ENCODE measurements around the gene OXSR1. TPM values are rescaled to one million over a fixed set of nuclear protein-coding genes. Genes with fewer than 3 reads are reported as not detected.

The OXSR1 gene
- total RNA-seq, 1 experiment from 2014 or later, result 33.2 TPM

DNA sequence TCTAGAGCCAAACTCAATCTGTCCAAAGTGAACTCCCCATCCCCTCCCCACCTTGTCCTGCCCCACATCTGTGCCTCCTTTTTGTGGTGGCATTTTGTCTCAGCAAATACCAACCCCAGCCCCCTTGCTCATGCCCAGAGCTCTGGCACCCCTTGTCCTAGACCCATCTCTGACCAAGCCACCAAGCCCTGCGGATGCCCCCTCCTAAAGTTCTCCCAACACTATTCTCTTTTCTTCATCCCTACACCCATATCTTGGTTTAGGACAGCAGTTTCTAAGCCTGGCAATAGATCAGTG, 46.1 kb upstream of the OXSR1 start:
- POLR2A ChIA-PET, result interaction anchor here (0.7 kb wide), 1 partner anchor 9 kb away, joined by 6 read pairs; no protein-coding TSS in a partner anchor
- no peak for ATAC-seq
- Histone ChIP-seq H3K4me1 (ENCODE audit: control insufficient read depth, insufficient read depth, low read length) (no peaks in the 10 kb centered on the region), H3K4me3 (ENCODE audit: low read depth in 2 of 2, low read length in 2 of 2) (no peak overlapping the region), H3K9me3 (ENCODE audit: control insufficient read depth, insufficient read depth, low read depth, low read length) (no peaks in the 10 kb centered on the region), H3K36me3 (ENCODE audit: control insufficient read depth, insufficient read depth, low read length) (no peaks in the 10 kb centered on the region; the same call in none of the 2 replicates), H3K27me3 (ENCODE audit: control insufficient read depth, insufficient read depth, low read length) (no peaks in the 10 kb centered on the region), H3K27ac (ENCODE audit: low read length) (no peak overlapping the region)
- intact Hi-C loops (cut with micrococcal nuclease; ENCODE audit: unreplicated experiment) (no loop called here), in situ Hi-C loops (cut with HindIII; ENCODE audit: low pct_unique_long_range_greater_than_20kb, low sequenced_read_pairs) (no loop called here)
- CTCF ChIA-PET, result interaction anchor here (0.7 kb wide), 1 partner anchor 11 kb away, joined by 3 read pairs; no protein-coding TSS in a partner anchor
- no TSS peak for BruUV-seq (replicated peaks)
- TF ChIP-seq, protein P1, sequence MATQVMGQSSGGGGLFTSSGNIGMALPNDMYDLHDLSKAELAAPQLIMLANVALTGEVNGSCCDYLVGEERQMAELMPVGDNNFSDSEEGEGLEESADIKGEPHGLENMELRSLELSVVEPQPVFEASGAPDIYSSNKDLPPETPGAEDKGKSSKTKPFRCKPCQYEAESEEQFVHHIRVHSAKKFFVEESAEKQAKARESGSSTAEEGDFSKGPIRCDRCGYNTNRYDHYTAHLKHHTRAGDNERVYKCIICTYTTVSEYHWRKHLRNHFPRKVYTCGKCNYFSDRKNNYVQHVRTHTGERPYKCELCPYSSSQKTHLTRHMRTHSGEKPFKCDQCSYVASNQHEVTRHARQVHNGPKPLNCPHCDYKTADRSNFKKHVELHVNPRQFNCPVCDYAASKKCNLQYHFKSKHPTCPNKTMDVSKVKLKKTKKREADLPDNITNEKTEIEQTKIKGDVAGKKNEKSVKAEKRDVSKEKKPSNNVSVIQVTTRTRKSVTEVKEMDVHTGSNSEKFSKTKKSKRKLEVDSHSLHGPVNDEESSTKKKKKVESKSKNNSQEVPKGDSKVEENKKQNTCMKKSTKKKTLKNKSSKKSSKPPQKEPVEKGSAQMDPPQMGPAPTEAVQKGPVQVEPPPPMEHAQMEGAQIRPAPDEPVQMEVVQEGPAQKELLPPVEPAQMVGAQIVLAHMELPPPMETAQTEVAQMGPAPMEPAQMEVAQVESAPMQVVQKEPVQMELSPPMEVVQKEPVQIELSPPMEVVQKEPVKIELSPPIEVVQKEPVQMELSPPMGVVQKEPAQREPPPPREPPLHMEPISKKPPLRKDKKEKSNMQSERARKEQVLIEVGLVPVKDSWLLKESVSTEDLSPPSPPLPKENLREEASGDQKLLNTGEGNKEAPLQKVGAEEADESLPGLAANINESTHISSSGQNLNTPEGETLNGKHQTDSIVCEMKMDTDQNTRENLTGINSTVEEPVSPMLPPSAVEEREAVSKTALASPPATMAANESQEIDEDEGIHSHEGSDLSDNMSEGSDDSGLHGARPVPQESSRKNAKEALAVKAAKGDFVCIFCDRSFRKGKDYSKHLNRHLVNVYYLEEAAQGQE (IDR thresholded peaks at IDR 0.05; ENCODE audit: insufficient read depth in 1 of 2, low read depth in 2 of 2, low read length in 1 of 2), result no peak
- TF ChIP-seq TCF7L2 (IDR thresholded peaks at IDR 0.05; ENCODE audit: low read depth, low read length) (no peak), SIN3A (IDR thresholded peaks at IDR 0.05; ENCODE audit: borderline replicate concordance, insufficient read depth, low read depth, low read length) (no peak)
- no peak for DNase-seq (ENCODE audit: low read depth, low spot score)

DNA sequence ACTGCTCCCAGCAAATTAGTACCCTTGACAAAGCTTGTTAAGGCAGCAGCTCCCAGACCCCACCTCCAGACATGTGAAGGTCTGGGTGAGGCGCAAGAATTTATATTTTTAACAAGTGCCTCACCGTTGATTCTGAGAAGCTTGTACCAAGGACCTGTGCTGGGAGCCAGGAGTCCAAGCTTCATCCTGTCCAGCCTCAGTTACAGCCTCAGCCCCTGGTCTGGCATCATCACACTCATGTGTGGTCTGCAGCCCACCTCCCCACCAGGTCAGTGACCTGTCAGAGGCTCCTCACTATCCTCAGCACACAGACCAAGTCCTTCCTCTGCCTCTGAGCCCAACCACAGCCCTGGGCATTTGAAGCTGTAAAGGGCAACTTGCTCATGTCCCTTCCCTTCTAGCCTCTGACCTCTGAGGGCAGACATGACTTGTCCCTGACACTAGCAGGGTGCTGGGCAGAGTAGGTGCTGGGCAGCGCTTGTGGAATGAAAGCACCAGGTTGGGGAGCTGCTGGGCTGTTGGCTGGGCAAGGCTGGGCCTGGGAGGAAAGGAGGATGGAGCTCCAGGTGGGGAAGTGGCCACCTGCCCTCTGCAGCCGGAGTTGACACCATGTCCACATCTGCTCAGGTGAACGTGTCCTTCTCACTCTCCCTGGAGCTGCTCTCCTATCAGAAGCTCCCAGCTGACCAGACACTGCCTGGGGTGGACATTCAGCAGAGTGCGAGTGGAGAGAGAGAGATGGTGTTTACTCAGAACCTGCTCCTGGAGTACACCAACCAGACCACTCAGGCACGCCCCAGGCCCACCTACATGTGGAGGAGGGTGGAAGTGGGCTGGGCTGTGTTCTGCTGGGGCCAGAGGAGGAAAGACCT, 45.3 kb upstream of the OXSR1 start:
- H3K4me1 ChIP-seq (ENCODE audit: control insufficient read depth, insufficient read depth, low read length), result no peaks in the 10 kb centered on the region
- DNase-seq (ENCODE audit: low read depth, low spot score), result no peak
- intact Hi-C loops (cut with micrococcal nuclease; ENCODE audit: unreplicated experiment), result no loop called here
- no peaks in the 10 kb centered on the region for H3K27me3 ChIP-seq (ENCODE audit: control insufficient read depth, insufficient read depth, low read length)
- H3K9me3 ChIP-seq (ENCODE audit: control insufficient read depth, insufficient read depth, low read depth, low read length), result no peaks in the 10 kb centered on the region
- H3K4me3 ChIP-seq (ENCODE audit: low read depth in 2 of 2, low read length in 2 of 2), result no peak overlapping the region
- H3K36me3 ChIP-seq (ENCODE audit: control insufficient read depth, insufficient read depth, low read length), result no peaks in the 10 kb centered on the region; the same call in none of the 2 replicates
- POLR2A ChIA-PET, result interaction anchor here (0.7 kb wide), 1 partner anchor 8 kb away, joined by 6 read pairs; no protein-coding TSS in a partner anchor
- TF ChIP-seq SIN3A (IDR thresholded peaks at IDR 0.05; ENCODE audit: borderline replicate concordance, insufficient read depth, low read depth, low read length) (no peak), TCF7L2 (IDR thresholded peaks at IDR 0.05; ENCODE audit: low read depth, low read length) (no peak), POLR2AphosphoS5 (IDR thresholded peaks at IDR 0.05; ENCODE audit: low read depth, low read length) (no peak)
- TF ChIP-seq, protein P1 (IDR thresholded peaks at IDR 0.05; ENCODE audit: insufficient read depth in 1 of 2, low read depth in 2 of 2, low read length in 1 of 2), result no peak
- TF ChIP-seq, protein P2, sequence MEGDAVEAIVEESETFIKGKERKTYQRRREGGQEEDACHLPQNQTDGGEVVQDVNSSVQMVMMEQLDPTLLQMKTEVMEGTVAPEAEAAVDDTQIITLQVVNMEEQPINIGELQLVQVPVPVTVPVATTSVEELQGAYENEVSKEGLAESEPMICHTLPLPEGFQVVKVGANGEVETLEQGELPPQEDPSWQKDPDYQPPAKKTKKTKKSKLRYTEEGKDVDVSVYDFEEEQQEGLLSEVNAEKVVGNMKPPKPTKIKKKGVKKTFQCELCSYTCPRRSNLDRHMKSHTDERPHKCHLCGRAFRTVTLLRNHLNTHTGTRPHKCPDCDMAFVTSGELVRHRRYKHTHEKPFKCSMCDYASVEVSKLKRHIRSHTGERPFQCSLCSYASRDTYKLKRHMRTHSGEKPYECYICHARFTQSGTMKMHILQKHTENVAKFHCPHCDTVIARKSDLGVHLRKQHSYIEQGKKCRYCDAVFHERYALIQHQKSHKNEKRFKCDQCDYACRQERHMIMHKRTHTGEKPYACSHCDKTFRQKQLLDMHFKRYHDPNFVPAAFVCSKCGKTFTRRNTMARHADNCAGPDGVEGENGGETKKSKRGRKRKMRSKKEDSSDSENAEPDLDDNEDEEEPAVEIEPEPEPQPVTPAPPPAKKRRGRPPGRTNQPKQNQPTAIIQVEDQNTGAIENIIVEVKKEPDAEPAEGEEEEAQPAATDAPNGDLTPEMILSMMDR (IDR thresholded peaks at IDR 0.05), result no peak
- CTCF ChIA-PET, result no interaction called here
- ATAC-seq, result no peak
- no peak overlapping the region for H3K27ac ChIP-seq (ENCODE audit: low read length)
- no TSS peak for BruUV-seq (replicated peaks)
- in situ Hi-C loops (cut with HindIII; ENCODE audit: low pct_unique_long_range_greater_than_20kb, low sequenced_read_pairs), result no loop called here

Measured in Panc1 (cell line).